IPS-18a (cell line): Measurements from ENCODE around the gene FAM227B.

ENCODE experiments used
- H3K27ac ChIP-seq: one replicate; pipeline ENCODE4 v1.5.1; 2013; ENCODE audit warnings: low read length
- H3K27me3 ChIP-seq: one replicate; pipeline ENCODE4 v1.6.1; 2013; ENCODE audit warnings: mild to moderate bottlenecking, low read length; ENCODE audit not compliant: control insufficient read depth, insufficient read depth
- H3K36me3 ChIP-seq: one replicate; pipeline ENCODE4 v1.6.1; 2013; ENCODE audit warnings: low read depth, low read length; ENCODE audit not compliant: control insufficient read depth
- H3K4me1 ChIP-seq: one replicate; pipeline ENCODE4 v1.6.1; 2013; ENCODE audit warnings: low read depth, low read length; ENCODE audit not compliant: control insufficient read depth
- H3K4me3 ChIP-seq: one replicate; pipeline ENCODE4 v1.5.1; 2013; ENCODE audit warnings: low read length
- H3K9ac ChIP-seq: one replicate; pipeline ENCODE4 v1.6.1; 2013; ENCODE audit warnings: mild to moderate bottlenecking, low read length, moderate library complexity
- H3K9me3 ChIP-seq: one replicate; pipeline ENCODE4 v1.6.1; 2013; ENCODE audit warnings: low read depth, low read length; ENCODE audit not compliant: control insufficient read depth

Gene FAM227B

DNA sequence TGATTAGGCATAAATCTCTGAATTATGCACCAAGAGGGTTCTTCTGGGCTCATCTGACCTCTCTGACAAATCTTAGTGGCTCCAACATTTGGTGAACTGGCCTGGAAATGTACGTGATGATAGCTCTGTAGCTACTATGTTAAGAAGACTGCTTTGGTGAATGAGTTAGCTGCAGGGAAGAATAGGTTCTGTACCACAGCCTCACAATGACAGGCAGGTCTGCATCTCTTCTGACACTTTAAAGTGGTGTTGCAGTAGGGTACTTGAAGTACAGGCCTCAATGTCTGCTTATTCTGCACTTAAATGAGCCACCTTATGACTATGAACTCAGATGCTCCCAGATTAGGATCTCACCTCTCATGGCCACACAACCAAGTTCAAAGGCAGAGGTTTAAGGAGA is 190.6 kb downstream of the FAM227B start:
- H3K27me3 ChIP-seq = no peaks in the 10 kb centered on the region
- no peaks in the 10 kb centered on the region for H3K36me3 ChIP-seq
- H3K4me1 ChIP-seq = no peaks in the 10 kb centered on the region
- H3K9ac ChIP-seq = no peak overlapping the region
- H3K27ac ChIP-seq = no peak overlapping the region
- no peak overlapping the region for H3K4me3 ChIP-seq
- no peaks in the 10 kb centered on the region for H3K9me3 ChIP-seq

DNA sequence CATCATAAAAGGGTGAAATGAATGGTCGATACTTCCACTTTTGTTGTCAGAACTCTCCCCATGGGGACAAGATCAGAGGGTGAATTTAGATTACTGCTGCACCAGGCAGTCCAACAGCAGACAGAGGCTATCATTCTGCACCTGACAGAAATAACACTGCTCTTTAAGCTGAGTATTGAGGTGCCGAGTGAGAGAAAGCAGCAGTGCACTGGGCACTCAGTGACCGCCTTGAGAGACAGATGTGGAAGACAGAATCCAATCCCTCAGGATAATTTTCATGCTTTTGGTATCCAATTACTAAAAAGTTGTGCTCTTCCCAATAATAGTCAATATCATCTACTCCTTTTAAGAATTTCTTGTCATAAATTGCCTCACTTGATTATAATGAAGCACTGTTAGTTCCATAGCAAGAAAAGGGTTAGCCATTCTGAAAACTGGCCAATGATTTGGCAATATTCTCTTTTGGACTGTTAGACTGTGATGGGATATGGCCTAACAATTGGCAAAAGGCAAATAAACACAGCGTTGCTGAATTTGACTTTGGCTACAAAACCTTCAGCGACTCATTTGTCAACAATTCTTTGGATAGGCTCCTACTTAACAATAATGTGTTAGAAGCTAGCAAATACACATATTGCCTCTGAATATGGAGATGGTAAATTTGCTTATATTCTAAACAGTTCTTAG is 192.1 kb downstream of the FAM227B start:
- no peaks in the 10 kb centered on the region for H3K4me1 ChIP-seq
- H3K36me3 ChIP-seq = no peaks in the 10 kb centered on the region
- H3K4me3 ChIP-seq = no peak overlapping the region
- no peak overlapping the region for H3K9ac ChIP-seq
- no peak overlapping the region for H3K27ac ChIP-seq
- no peaks in the 10 kb centered on the region for H3K27me3 ChIP-seq
- H3K9me3 ChIP-seq = no peaks in the 10 kb centered on the region

DNA sequence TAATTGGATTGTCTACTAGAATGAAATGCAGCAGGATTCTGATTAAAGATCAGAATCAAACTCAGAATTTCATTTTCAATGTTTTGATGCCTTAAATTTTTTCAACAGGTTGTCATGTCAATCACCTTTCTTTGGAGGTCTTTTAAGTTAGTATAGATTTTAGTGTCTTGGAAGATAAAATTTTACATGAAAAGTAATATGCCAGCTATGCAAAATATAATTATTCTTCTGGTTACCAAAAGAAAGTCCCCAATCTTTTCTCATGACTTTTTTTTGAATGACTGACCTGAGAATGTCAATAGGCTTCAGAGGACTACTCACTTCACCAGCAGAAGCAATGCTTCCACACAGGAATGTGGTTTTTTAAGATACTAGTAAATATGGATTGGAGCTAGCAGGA is 193.2 kb downstream of the FAM227B start:
- Histone ChIP-seq H3K36me3 (no peaks in the 10 kb centered on the region), H3K4me3 (no peak overlapping the region), H3K27me3 (no peaks in the 10 kb centered on the region), H3K9ac (no peak overlapping the region), H3K27ac (no peak overlapping the region), H3K4me1 (peaks cover 6% of the 10 kb centered on the region), H3K9me3 (no peaks in the 10 kb centered on the region)

DNA sequence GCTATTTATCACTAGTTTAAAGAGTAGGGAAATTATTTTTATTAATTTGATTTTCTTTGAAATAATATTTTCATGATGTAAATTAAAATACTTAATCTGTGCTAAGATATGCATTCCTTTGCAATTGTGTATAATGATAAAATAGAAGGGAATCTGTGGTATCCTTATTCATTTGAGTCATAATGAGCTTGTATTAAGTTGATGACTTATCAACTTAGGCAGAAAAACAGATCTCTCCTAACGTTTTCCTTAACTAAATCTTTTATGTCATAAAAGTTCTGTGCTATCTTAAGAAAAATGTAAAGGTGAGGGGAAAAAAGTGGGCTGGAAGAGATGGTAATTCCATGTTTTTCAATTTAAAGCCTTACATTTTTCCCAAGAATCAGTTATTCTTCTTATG is 195.7 kb downstream of the FAM227B start:
- no peaks in the 10 kb centered on the region for H3K9me3 ChIP-seq
- H3K27ac ChIP-seq = no peak overlapping the region
- H3K36me3 ChIP-seq = no peaks in the 10 kb centered on the region
- no peak overlapping the region for H3K9ac ChIP-seq
- no peaks in the 10 kb centered on the region for H3K27me3 ChIP-seq
- H3K4me1 ChIP-seq = peaks cover 6% of the 10 kb centered on the region
- no peak overlapping the region for H3K4me3 ChIP-seq

DNA sequence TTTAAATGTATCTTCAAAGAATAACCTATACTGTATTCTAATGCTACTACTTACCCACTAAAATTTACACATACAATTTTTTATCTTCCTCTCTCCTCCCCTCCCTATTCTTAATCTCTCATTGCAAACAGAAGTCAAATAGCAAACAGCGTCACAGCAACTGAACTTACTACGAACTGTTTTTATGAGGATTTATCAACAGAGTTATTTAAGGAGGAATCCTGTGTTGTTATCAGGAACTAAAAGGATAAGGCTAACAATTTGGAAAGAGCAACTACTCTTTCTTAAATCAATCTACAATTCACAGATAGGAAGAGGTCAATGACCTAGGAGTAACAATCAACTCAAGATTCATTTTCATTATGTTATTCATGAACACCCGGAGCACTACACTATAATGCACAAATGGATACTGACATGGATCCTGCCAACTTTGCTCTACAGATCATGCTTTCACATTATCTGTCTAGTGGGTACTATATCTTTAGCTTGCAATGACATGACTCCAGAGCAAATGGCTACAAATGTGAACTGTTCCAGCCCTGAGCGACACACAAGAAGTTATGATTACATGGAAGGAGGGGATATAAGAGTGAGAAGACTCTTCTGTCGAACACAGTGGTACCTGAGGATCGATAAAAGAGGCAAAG is 196.6 kb downstream of the FAM227B start:
- H3K27me3 ChIP-seq = no peaks in the 10 kb centered on the region
- H3K9ac ChIP-seq = no peak overlapping the region
- H3K27ac ChIP-seq = no peak overlapping the region
- no peak overlapping the region for H3K4me3 ChIP-seq
- peaks cover 6% of the 10 kb centered on the region for H3K4me1 ChIP-seq
- H3K36me3 ChIP-seq = no peaks in the 10 kb centered on the region
- no peaks in the 10 kb centered on the region for H3K9me3 ChIP-seq

DNA sequence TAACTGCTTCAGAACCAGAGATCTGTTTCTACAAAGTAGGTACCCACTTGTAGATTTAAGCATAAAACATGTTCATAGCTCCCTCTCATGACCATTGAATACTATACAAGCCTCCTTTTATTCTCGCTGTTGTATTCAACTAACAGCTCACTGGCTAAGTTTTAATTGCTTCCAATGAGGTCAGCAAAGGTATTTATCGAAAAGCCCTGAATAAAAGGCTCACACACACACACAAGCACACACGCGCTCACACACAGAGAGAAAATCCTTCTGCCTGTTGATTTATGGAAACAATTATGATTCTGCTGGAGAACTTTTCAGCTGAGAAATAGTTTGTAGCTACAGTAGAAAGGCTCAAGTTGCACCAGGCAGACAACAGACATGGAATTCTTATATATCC is 197.6 kb downstream of the FAM227B start, which contains the start of gene FGF7:
TSS of gene FGF7 (plus strand) at position 222 of the 400 bp plus-strand sequence. CDS start 1,056 bp downstream, outside the sequence.
- H3K9me3 ChIP-seq = no peaks in the 10 kb centered on the region
- no peaks in the 10 kb centered on the region for H3K27me3 ChIP-seq
- no peak within 1 kb of the TSS for H3K27ac ChIP-seq
- H3K4me3 ChIP-seq = no peak within 1 kb of the TSS
- no peaks in the 10 kb centered on the region for H3K36me3 ChIP-seq
- peaks cover 6% of the 10 kb centered on the region for H3K4me1 ChIP-seq
- H3K9ac ChIP-seq = no peak within 1 kb of the TSS

DNA sequence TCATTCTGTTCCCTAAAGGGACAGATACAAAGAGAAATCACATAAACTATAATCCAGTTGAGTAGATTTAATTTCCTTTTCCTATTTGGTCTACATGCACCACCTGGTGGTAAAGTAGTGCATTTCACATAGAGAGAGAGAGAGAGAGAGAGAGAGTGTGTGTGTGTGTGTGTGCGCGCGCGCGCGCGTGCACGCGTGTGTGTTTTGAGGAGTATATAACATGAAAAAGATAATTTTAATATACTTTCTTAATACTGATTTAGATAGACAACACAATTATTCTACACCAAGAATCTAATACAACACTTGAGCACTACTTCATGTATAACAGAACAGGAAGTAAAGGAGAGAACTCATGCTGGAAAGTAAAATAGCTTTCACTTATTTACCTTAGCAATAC is 198.6 kb downstream of the FAM227B start:
- Histone ChIP-seq H3K9ac (no peak overlapping the region), H3K4me3 (no peak overlapping the region)

DNA sequence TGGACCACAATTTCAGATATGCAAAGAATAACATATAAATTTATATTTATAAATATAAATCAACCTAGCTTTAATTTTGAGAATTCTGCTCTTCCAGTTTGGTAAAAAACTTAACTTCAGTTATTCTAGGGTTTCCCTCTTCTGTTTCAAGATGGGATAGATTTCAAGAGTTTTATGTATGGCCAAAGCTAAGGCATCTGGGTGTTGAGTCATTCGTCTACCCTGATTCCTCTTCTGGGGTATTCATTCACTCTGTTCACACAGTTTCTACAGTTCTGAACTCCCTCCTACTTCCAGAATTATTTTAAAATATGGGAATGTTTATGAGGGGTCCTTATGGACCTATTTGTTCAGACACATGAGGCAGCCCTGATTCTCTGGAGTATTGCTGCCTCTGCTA is 201.8 kb downstream of the FAM227B start:
- no peak overlapping the region for H3K9ac ChIP-seq
- peaks cover 6% of the 10 kb centered on the region for H3K4me1 ChIP-seq
- no peaks in the 10 kb centered on the region for H3K36me3 ChIP-seq
- no peaks in the 10 kb centered on the region for H3K27me3 ChIP-seq
- no peaks in the 10 kb centered on the region for H3K9me3 ChIP-seq
- H3K4me3 ChIP-seq = no peak overlapping the region
- H3K27ac ChIP-seq = no peak overlapping the region

More for the DNA sequence above, 198.6 kb downstream of the FAM227B start:
- H3K36me3 ChIP-seq = no peaks in the 10 kb centered on the region
- H3K9me3 ChIP-seq = no peaks in the 10 kb centered on the region
- no peak overlapping the region for H3K27ac ChIP-seq
- no peaks in the 10 kb centered on the region for H3K27me3 ChIP-seq
- H3K4me1 ChIP-seq = peaks cover 6% of the 10 kb centered on the region

DNA sequence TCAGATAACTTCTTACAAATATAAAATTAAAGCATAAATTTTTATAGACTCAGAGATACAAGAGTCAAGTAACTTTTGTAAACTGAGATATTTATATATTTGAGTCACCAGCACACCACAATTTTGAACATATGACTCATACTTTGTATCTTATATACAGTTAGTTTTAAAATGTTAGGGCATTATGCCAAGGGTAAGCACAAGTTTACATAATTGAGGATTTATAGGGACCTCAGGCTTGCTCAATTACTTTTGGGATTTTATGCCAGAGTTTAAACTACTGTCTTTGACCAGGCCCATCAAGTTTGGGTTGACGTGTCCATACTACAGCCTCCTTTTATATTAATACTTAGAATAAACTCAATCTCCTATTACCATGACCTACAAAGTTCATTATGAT is 205.0 kb downstream of the FAM227B start:
- no peaks in the 10 kb centered on the region for H3K4me1 ChIP-seq
- H3K36me3 ChIP-seq = no peaks in the 10 kb centered on the region
- H3K9ac ChIP-seq = no peak overlapping the region
- H3K9me3 ChIP-seq = no peaks in the 10 kb centered on the region
- H3K27me3 ChIP-seq = no peaks in the 10 kb centered on the region
- H3K27ac ChIP-seq = no peak overlapping the region
- no peak overlapping the region for H3K4me3 ChIP-seq

DNA sequence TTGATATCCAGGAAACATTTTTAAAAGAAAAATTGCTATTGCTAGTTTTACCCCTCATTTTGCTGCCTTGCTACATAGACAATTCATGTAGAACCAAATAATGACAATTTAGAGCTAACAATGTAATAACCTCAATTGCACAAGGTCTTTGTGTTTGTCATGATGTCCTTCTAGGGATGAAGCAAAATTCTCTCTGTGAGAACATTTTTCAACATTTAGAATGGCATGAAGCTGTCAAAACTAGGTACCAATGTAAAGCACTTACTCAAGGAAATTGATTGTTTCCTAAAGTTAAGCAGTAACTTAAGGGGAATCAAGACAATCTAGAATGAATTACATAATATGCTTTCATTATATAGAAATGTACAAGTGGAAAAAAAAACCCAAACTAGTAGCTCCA is 205.5 kb downstream of the FAM227B start:
- H3K27ac ChIP-seq = no peak overlapping the region
- no peak overlapping the region for H3K4me3 ChIP-seq
- no peaks in the 10 kb centered on the region for H3K9me3 ChIP-seq

DNA sequence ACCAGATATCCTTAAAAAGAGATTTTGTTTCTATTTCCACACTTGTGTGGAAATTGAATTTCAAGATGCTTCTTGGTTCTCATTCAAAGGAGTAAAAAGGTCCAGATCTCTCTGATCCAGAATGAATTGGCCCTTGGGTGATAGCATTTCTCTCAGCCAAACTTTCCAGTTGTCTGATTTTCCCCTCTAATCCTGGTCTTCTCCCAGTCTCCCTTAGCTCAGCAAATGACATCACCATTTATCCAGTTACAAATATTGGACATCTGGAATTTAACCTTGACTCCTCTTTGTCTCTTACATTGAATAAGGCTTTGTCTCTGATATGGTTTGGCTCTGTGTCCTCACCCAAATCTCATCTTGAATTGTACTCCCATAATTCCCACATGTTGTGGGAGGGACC is 207.8 kb downstream of the FAM227B start:
- no peaks in the 10 kb centered on the region for H3K27me3 ChIP-seq
- H3K36me3 ChIP-seq = no peaks in the 10 kb centered on the region
- no peak overlapping the region for H3K27ac ChIP-seq
- H3K4me1 ChIP-seq = no peaks in the 10 kb centered on the region
- no peaks in the 10 kb centered on the region for H3K9me3 ChIP-seq
- H3K9ac ChIP-seq = no peak overlapping the region
- H3K4me3 ChIP-seq = no peak overlapping the region

More for the DNA sequence above, 205.5 kb downstream of the FAM227B start:
- Histone ChIP-seq H3K27me3 (no peaks in the 10 kb centered on the region), H3K9ac (no peak overlapping the region), H3K36me3 (no peaks in the 10 kb centered on the region), H3K4me1 (no peaks in the 10 kb centered on the region)

DNA sequence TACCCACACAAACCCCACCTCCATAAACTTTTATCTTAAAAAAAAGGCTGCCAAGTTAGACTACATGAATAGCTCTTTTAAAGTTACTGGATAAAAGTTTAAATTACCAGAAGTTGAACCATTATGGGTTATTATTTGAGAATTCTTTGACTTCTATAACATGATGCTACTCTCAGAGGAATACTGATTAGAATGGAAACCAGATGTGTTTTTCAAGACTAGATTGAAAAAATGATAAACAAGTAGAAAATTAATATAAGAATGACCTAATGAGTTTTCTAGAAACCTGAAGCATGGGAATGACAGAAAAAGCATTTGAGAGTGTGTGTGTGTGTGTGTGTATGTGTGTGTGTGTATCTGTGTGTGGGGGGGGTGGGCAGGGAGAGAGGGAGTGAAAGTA is 210.0 kb downstream of the FAM227B start:
- Histone ChIP-seq H3K4me1 (no peaks in the 10 kb centered on the region), H3K9me3 (no peaks in the 10 kb centered on the region), H3K9ac (no peak overlapping the region), H3K4me3 (no peak overlapping the region), H3K36me3 (no peaks in the 10 kb centered on the region), H3K27ac (no peak overlapping the region), H3K27me3 (no peaks in the 10 kb centered on the region)
